Astrocyte (in vitro differentiated cells and primary cell): ENCODE results near the gene TPX2. TPM values are rescaled to one million over a fixed set of nuclear protein-coding genes. Genes with fewer than 3 reads are reported as not detected.

Source experiments
- DNase-seq: peaks from one replicate; pipeline ENCODE4 v3.0.0-alpha.2; 2010; ENCODE audit warnings: low read depth
- FAIRE-seq: peaks from 2 replicates; lab custom pipeline; 2011; peaks lifted over from hg19 to GRCh38; lab: Jason Lieb, UNC
- H2AFZ ChIP-seq: 2 replicates; pipeline ENCODE4 v1.6.0; 2012; ENCODE audit warnings: low read depth, low read length, inconsistent platforms
- H3K27ac ChIP-seq: 2 replicates; pipeline ENCODE4 v1.5.1; 2011; ENCODE audit warnings: low read depth, low read length, inconsistent platforms
- H3K27me3 ChIP-seq: 2 replicates; pipeline ENCODE4 v1.6.0; 2011; ENCODE audit warnings: low read length, inconsistent platforms; ENCODE audit not compliant: insufficient read depth
- H3K36me3 ChIP-seq: 2 replicates; pipeline ENCODE4 v1.5.1; 2011; ENCODE audit warnings: low read length, inconsistent platforms; ENCODE audit not compliant: insufficient read depth
- H3K4me1 ChIP-seq: 2 replicates; pipeline ENCODE4 v1.5.1; 2011; ENCODE audit warnings: low read length, inconsistent platforms; ENCODE audit not compliant: insufficient read depth
- H3K4me2 ChIP-seq: 2 replicates; pipeline ENCODE4 v1.6.0; 2012; ENCODE audit warnings: low read length, inconsistent platforms
- H3K4me3 ChIP-seq: 2 replicates; pipeline ENCODE4 v1.5.1; 2011; ENCODE audit warnings: low read depth, mild to moderate bottlenecking, low read length, inconsistent platforms; ENCODE audit not compliant: insufficient read depth
- H3K79me2 ChIP-seq: 2 replicates; pipeline ENCODE4 v1.6.0; 2012; ENCODE audit warnings: mild to moderate bottlenecking, low read length, inconsistent platforms; ENCODE audit not compliant: insufficient read depth
- H3K9ac ChIP-seq: 2 replicates; pipeline ENCODE4 v1.6.0; 2012; ENCODE audit warnings: mild to moderate bottlenecking, low read length, inconsistent platforms
- H3K9me3 ChIP-seq: 2 replicates; pipeline ENCODE4 v1.5.1; 2012; ENCODE audit warnings: low read depth, mild to moderate bottlenecking, low read length, inconsistent platforms; ENCODE audit not compliant: insufficient read depth
- H4K20me1 ChIP-seq: 2 replicates; pipeline ENCODE4 v1.6.0; 2012; ENCODE audit warnings: low read length, inconsistent platforms; ENCODE audit not compliant: insufficient read depth
- H3K27ac Mint-ChIP-seq: one replicate; pipeline ENCODE4 v1.8.0; 2021; ENCODE audit warnings: mild to moderate bottlenecking, mixed read lengths; ENCODE audit not compliant: unreplicated experiment
- H3K27me3 Mint-ChIP-seq: one replicate; pipeline ENCODE4 v1.8.0; 2021; ENCODE audit warnings: low read depth, mixed read lengths; ENCODE audit not compliant: unreplicated experiment
- H3K36me3 Mint-ChIP-seq: one replicate; pipeline ENCODE4 v1.8.0; 2021; ENCODE audit warnings: low read depth, mixed read lengths; ENCODE audit not compliant: unreplicated experiment
- H3K4me1 Mint-ChIP-seq: one replicate; pipeline ENCODE4 v1.8.0; 2021; ENCODE audit warnings: low read depth, mixed read lengths; ENCODE audit not compliant: unreplicated experiment
- H3K4me3 Mint-ChIP-seq: one replicate; pipeline ENCODE4 v1.8.0; 2021; ENCODE audit warnings: mild to moderate bottlenecking, moderate library complexity, mixed read lengths; ENCODE audit not compliant: unreplicated experiment
- H3K9me3 Mint-ChIP-seq: one replicate; pipeline ENCODE4 v1.8.0; 2021; ENCODE audit warnings: mild to moderate bottlenecking, mixed read lengths; ENCODE audit not compliant: unreplicated experiment
- CTCF ChIP-seq: IDR thresholded peaks from 2 replicates; pipeline ENCODE4 v1.5.1; 2011; ENCODE audit warnings: low read depth, mild to moderate bottlenecking, inconsistent platforms, low read length, moderate library complexity; ENCODE audit not compliant: insufficient read depth
- EZH2 ChIP-seq: IDR thresholded peaks from 2 replicates; pipeline ENCODE4 v1.6.1; 2012; ENCODE audit warnings: mild to moderate bottlenecking, low read length, inconsistent platforms; ENCODE audit not compliant: insufficient read depth
- total RNA-seq: library from RNA; stranded (reverse); gene quantifications from 2 replicates; pipeline ENCODE4 v1.2.1, GENCODE V29; 2021

Gene TPX2
- total RNA-seq, 1 donor from 2014 or later = 41.6 TPM

GRCh38 chr20:31811198-31811597 lies 72.1 kb downstream of the TPX2 start:
- H3K27ac Mint-ChIP-seq = no peak overlapping the region

GRCh38 chr20:31811796-31812728 lies 73.0 kb downstream of the TPX2 start:
- Mint-ChIP-seq H3K4me3 (peak overlapping the region; percentile 10), H3K36me3 (peaks cover 2% of the 10 kb centered on the region), H3K4me1 (peaks cover 40% of the 10 kb centered on the region), H3K27me3 (peaks cover 10% of the 10 kb centered on the region), H3K27ac (peak overlapping the region; percentile 8), H3K9me3 (no peaks in the 10 kb centered on the region)
- Histone ChIP-seq H3K4me2 (peak overlapping the region; percentile 63), H3K9me3 (no peaks in the 10 kb centered on the region), H3K36me3 (no peaks in the 10 kb centered on the region), H3K27me3 (no peaks in the 10 kb centered on the region), H2AFZ (no peak overlapping the region), H3K9ac (peak overlapping the region; percentile 16), H3K79me2 (no peaks in the 10 kb centered on the region), H3K4me1 (peaks cover 36% of the 10 kb centered on the region), H3K27ac (peak overlapping the region; percentile 32), H3K4me3 (no peak overlapping the region), H4K20me1 (no peaks in the 10 kb centered on the region)
- peak; percentile 87 for DNase-seq
- FAIRE-seq = peak; percentile 45
- TF ChIP-seq CTCF (no peak), EZH2 (no peak)

More at GRCh38 chr20:31811198-31811597, 72.1 kb downstream of the TPX2 start:
- peaks cover 1% of the 10 kb centered on the region for H3K27me3 Mint-ChIP-seq
- no peaks in the 10 kb centered on the region for H4K20me1 ChIP-seq
- peaks cover 2% of the 10 kb centered on the region for H3K36me3 Mint-ChIP-seq
- no peaks in the 10 kb centered on the region for H3K9me3 Mint-ChIP-seq
- H3K79me2 ChIP-seq = no peaks in the 10 kb centered on the region
- DNase-seq = no peak
- no peak overlapping the region for H3K4me3 ChIP-seq
- no peaks in the 10 kb centered on the region for H3K9me3 ChIP-seq
- no peak for TF ChIP-seq EZH2
- no peak for TF ChIP-seq CTCF
- H3K27me3 ChIP-seq = no peaks in the 10 kb centered on the region
- H3K4me1 Mint-ChIP-seq = peaks cover 40% of the 10 kb centered on the region
- no peak for FAIRE-seq
- H3K4me3 Mint-ChIP-seq = no peak overlapping the region
- H2AFZ ChIP-seq = no peak overlapping the region
- H3K36me3 ChIP-seq = peaks cover 2% of the 10 kb centered on the region
- no peak overlapping the region for H3K27ac ChIP-seq
- peaks cover 36% of the 10 kb centered on the region for H3K4me1 ChIP-seq
- H3K4me2 ChIP-seq = peak overlapping the region; percentile 63
- peak overlapping the region; percentile 1 for H3K9ac ChIP-seq
